ENCODE results near the gene TULP1. TPM values are rescaled to one million over a fixed set of nuclear protein-coding genes. Genes with fewer than 3 reads are reported as not detected.

TULP1 gene
- total RNA-seq, result not detected in 2 replicates

DNA sequence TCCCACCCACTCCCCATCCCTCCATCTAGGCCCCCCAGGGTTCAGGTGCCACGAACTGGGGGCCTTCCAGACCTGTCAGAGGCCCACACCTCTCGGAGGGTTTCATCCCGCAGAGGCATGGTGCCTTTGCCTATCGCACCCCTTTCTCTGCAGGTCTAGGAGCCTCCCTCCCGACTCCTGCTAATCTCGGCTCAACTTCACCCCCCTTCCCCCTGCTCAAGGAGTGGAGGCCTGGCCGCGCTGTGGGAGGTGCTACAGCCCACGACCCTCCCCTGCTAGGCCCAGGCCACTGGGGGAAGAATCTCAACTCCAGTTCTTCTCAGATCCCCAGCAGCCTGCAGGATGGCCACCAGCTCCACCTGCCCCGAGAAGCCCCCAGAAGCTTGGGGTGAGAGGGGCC, at the start of gene TULP1:
Gene TULP1, minus strand, starts transcription at position 157 of the 400 bp plus-strand sequence. Its CDS starts 38 bp downstream, at position 119.

GRCh38 chr6:35496841-35497570, 15.7 kb downstream of the TULP1 start, which contains the start of gene TEAD3:
Gene TEAD3, minus strand, starts transcription at chr6:35497079.

GRCh38 chr6:35468181-35468979, 44.3 kb downstream of the TULP1 start, which contains the start of gene RPL10A:
Gene RPL10A, plus strand, starts transcription at chr6:35468401. Its CDS starts 34 bp downstream, at chr6:35468435.

GRCh38 chr6:35452183-35453090, 60.3 kb downstream of the TULP1 start, which contains the start of gene FANCE:
Gene FANCE, plus strand, starts transcription at chr6:35452338. Its CDS starts 208 bp downstream, at chr6:35452546.

Other genes starting within 250 kb of the TULP1 start
- gene DEF6, start 215.1 kb downstream of the TULP1 start, total RNA-seq, result 0.28 and 0.36 TPM in 2 replicates
- gene PPARD, start 170.3 kb downstream of the TULP1 start, total RNA-seq, result 4.8 and 8.8 TPM in 2 replicates
- gene FANCE, start 60.6 kb downstream of the TULP1 start, total RNA-seq, result 5.6 and 7.1 TPM in 2 replicates
- 2,080 and 2,352 TPM in 2 replicates for gene RPL10A, start 44.5 kb downstream of the TULP1 start, total RNA-seq
- 0.27 and 1.6 TPM in 2 replicates for gene TEAD3, start 15.8 kb downstream of the TULP1 start, total RNA-seq
- gene FKBP5, start 176.0 kb upstream of the TULP1 start, total RNA-seq, result 23.7 and 48.2 TPM in 2 replicates
- 0.09 and 0.19 TPM in 2 replicates for gene ARMC12, start 224.1 kb upstream of the TULP1 start, total RNA-seq

Data from endothelial cell of coronary artery (primary cell).